Neural crest cell (in vitro differentiated cells): ENCODE data around the gene ZC3H4. TPM values are rescaled to one million over a fixed set of nuclear protein-coding genes. Genes with fewer than 3 reads are reported as not detected.
A peak's percentile ranks its signal among the peaks of the same experiment; 100 is the strongest.

Source experiments
- DNase-seq: peaks from one replicate; pipeline ENCODE4 v3.0.0; 2021; ENCODE audit warnings: low read depth, mixed read lengths, low spot score
- H3K27ac Mint-ChIP-seq: one replicate; pipeline ENCODE4 v1.8.0; 2021; ENCODE audit warnings: mild to moderate bottlenecking, mixed read lengths; ENCODE audit not compliant: unreplicated experiment
- H3K27me3 Mint-ChIP-seq: 2 replicates; pipeline ENCODE4 v1.8.0; 2021; ENCODE audit warnings: low read depth, mild to moderate bottlenecking, mixed read lengths
- H3K36me3 Mint-ChIP-seq: 2 replicates; pipeline ENCODE4 v1.8.0; 2021; ENCODE audit warnings: low read depth, mild to moderate bottlenecking, mixed read lengths
- H3K4me1 Mint-ChIP-seq: 2 replicates; pipeline ENCODE4 v1.8.0; 2021; ENCODE audit warnings: mixed read lengths
- H3K4me3 Mint-ChIP-seq: one replicate; pipeline ENCODE4 v1.8.0; 2021; ENCODE audit warnings: mild to moderate bottlenecking, mixed read lengths
- H3K9me3 Mint-ChIP-seq: 2 replicates; pipeline ENCODE4 v1.8.0; 2021; ENCODE audit warnings: mixed read lengths
- CTCF ChIP-seq: fragments of 200-600 bp; sonication (generic); conservative IDR thresholded peaks from 2 replicates; pipeline ENCODE4 v1.5.0; 2021; ENCODE audit warnings: antibody characterized with exemption, mild to moderate bottlenecking
- total RNA-seq: library from RNA; stranded (reverse); gene quantifications from 2 replicates; pipeline ENCODE4 v1.2.1, GENCODE V29; 2021

The ZC3H4 gene
- total RNA-seq, 1 donor from 2014 or later: 104 TPM

- peak overlapping the region; percentile 90 for H3K27ac Mint-ChIP-seq
- no peak for DNase-seq
- peaks cover 32% of the 10 kb centered on the region for H3K36me3 Mint-ChIP-seq
- H3K4me1 Mint-ChIP-seq: peaks cover 53% of the 10 kb centered on the region
- no peaks in the 10 kb centered on the region for H3K9me3 Mint-ChIP-seq
- TF ChIP-seq CTCF: no peak
- H3K27me3 Mint-ChIP-seq: no peaks in the 10 kb centered on the region
- H3K4me3 Mint-ChIP-seq: peak overlapping the region; percentile 69
These were observed 43.4 kb upstream of the ZC3H4 start for GRCh38 chr19:47156861-47157430.

DNA sequence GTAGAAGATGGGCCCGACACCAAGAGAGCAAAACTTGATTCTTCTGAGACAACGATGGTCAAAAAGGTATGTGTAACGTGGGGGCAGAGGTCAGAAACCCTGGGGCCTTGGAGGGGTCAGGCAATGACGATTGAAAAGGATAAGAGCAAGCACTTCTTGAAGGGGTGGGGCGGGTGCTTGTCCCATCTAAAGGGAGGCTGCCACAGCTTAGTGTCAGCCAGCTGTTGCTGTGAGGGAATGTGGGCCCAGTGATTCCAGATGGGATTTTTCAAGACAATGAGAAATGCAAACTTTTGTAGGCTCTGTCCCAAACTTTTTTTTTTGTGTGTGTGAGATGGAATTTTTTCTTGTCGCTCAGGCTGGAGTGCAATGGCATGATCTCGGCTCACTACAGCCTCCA lies 41.6 kb upstream of the ZC3H4 start:
- TF ChIP-seq CTCF: no peak
- Mint-ChIP-seq H3K4me3 (peak overlapping the region; percentile 20), H3K4me1 (peaks cover 68% of the 10 kb centered on the region), H3K9me3 (no peaks in the 10 kb centered on the region), H3K27ac (peak overlapping the region; percentile 2), H3K27me3 (no peaks in the 10 kb centered on the region), H3K36me3 (peaks cover 44% of the 10 kb centered on the region)
- no peak for DNase-seq

GRCh38 chr19:47153266-47153665 lies 39.7 kb upstream of the ZC3H4 start:
- no peak for DNase-seq
- H3K27me3 Mint-ChIP-seq: no peaks in the 10 kb centered on the region
- H3K27ac Mint-ChIP-seq: no peak overlapping the region
- peaks cover 42% of the 10 kb centered on the region for H3K36me3 Mint-ChIP-seq
- peaks cover 63% of the 10 kb centered on the region for H3K4me1 Mint-ChIP-seq
- no peaks in the 10 kb centered on the region for H3K9me3 Mint-ChIP-seq
- no peak for TF ChIP-seq CTCF
- H3K4me3 Mint-ChIP-seq: no peak overlapping the region

DNA sequence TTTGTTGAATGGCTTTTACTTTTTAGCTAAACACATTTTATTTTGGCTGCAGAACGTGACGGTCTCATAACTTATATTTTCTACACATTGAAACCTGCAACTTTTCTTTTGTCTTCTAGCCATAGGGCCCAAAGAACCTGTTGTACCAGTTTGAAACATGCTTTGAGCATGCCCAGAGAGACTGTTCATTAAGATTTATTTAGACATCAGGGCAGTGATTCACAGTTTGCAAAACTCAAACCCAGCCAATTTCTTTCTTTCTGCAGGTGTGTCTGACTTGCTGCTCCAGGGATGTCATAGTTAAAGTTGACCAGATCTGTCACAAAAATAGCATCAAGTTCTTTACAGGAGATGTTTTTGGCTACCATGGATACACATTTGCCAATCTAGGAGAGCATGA lies 39.1 kb upstream of the ZC3H4 start:
- peak overlapping the region; percentile 10 for H3K27ac Mint-ChIP-seq
- H3K36me3 Mint-ChIP-seq: peaks cover 44% of the 10 kb centered on the region
- no peak overlapping the region for H3K4me3 Mint-ChIP-seq
- no peak for TF ChIP-seq CTCF
- DNase-seq: no peak
- peaks cover 56% of the 10 kb centered on the region for H3K4me1 Mint-ChIP-seq
- H3K27me3 Mint-ChIP-seq: no peaks in the 10 kb centered on the region
- no peaks in the 10 kb centered on the region for H3K9me3 Mint-ChIP-seq

DNA sequence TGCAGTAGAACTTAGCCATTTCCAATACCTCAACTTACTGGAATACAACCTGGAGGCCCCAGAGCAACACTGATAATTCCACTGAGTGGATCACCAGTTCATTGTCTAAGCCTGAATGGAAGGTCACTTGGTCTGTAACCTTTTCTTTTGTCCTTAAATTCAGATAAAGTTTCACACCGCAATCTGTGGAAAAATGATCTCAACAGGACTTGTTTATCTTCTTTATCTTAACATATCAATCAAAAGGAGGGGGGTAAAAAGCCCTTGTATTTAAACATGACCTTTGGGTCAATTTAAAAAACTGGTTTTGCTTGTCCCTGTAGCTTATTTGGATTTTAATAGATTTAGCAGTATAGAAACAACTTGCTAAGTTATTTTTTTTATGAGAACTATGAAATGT lies 38.6 kb upstream of the ZC3H4 start:
- Mint-ChIP-seq H3K27ac (no peak overlapping the region), H3K36me3 (peaks cover 43% of the 10 kb centered on the region), H3K9me3 (no peaks in the 10 kb centered on the region), H3K4me3 (no peak overlapping the region), H3K27me3 (no peaks in the 10 kb centered on the region), H3K4me1 (peaks cover 52% of the 10 kb centered on the region)
- no peak for TF ChIP-seq CTCF
- DNase-seq: no peak
